Activated CD4-positive, alpha-beta T cell treated with anti-CD3 and anti-CD28 coated beads for 4 hours (primary cell): ENCODE results near the gene GLIS1.

ENCODE experiments used
- DNase-seq, 2 donors: peaks; one replicate each; pipeline ENCODE4 v3.0.0-alpha.2; 2020

GLIS1 gene

GRCh38 chr1:53716150-53716549 lies 22.8 kb downstream of the GLIS1 start:
- no peak for DNase-seq

- no peak for DNase-seq
These were observed 23.5 kb downstream of the GLIS1 start for GRCh38 chr1:53715478-53715877.

DNA sequence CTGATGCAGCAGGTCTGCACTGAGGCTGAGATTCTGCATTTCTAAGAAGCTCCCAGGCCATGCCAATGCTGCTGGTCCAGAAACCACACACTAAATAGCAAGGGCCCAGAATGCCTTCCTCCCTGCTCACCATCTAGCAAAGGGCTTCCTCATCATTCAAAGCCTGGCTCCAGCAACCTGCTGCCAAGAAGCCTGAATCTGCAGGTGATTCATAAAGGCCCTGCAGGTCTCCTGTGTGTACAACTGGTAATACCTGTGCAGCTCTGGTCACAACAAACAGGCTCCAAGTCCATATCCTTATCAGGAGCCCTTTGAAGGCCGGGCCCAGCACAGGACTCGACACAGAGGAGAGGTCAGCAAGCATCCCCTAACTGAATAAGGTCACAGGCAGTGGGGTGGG lies 26.7 kb downstream of the GLIS1 start:
- no peak for DNase-seq

DNA sequence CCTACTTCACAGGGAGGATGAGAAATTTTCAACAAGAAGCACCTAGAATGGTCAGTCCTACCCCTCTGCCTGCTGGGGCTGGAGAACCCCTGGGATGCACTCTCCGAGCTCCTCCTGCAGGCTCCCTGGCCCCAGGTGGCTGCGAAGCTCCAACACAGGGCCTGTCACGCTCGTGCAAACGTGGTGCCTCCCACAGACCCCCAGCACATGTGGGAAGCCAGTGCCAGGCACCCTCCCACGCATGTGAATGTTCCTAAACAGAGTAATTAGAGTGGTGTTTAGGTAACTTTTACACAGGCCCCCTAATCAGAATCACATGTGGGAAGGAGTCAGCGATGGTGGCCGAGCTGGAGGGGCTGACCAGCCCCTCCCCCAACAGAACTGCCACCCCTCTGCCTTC lies 28.4 kb downstream of the GLIS1 start:
- DNase-seq, result no peak

DNA sequence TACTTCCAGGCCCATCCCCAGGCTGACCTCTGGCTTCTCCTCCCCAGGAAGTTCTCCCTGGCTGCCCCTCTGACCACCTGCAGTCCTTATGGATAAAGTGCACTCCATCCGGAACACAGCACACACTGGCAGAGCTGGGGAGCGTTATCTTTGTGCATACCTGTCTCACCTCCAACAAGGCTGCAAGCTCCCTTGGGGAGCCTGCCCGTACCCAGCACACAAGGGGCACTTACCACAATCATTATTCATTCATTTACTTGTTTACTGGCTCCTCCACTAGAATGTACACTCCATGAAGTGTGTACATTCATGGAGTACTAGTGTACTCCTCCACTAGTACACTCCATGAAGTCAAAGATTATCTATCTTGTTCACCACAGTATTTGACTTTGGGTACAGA lies 30.3 kb downstream of the GLIS1 start:
- DNase-seq, result no peak

GRCh38 chr1:53706356-53706755 lies 32.6 kb downstream of the GLIS1 start:
- DNase-seq, result no peak

GRCh38 chr1:53705446-53706096 lies 33.4 kb downstream of the GLIS1 start:
- no peak for DNase-seq

DNA sequence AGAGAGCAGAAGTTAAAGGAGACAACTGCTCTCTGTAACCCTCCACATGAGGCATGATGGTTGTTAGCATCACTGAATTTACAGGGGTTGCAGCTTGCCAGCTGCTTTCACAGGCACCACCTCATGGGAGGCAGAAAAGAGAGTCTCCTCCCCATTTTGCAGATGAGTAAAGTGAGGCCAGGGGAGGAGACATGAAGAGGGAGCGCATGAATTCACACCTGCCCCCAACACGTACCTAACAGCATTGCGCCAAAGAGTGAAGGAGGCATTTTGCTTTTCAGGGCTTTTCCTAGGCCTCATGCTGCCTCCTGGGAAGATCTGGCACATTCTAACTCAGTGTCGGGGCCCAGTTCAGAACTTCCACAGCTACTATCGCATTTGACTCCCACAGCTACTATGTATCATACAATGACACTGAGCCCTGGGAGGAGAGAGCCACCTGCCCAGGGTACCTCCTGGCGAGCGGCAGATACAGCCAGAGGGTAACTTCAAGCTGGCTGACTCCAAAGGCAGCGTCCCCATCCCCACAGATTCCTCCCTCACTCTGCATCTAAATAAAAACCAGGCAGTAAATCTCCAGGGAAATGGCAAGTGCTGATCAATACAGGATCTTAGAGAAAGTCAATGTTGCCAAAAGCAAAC lies 34.0 kb downstream of the GLIS1 start:
- DNase-seq, result no peak

- DNase-seq, result no peak
These were observed 34.7 kb downstream of the GLIS1 start for GRCh38 chr1:53704304-53704703.

GRCh38 chr1:53703174-53703573 lies 35.8 kb downstream of the GLIS1 start:
- no peak for DNase-seq

- DNase-seq, result no peak
These were observed 36.6 kb downstream of the GLIS1 start for GRCh38 chr1:53702341-53702740.

DNA sequence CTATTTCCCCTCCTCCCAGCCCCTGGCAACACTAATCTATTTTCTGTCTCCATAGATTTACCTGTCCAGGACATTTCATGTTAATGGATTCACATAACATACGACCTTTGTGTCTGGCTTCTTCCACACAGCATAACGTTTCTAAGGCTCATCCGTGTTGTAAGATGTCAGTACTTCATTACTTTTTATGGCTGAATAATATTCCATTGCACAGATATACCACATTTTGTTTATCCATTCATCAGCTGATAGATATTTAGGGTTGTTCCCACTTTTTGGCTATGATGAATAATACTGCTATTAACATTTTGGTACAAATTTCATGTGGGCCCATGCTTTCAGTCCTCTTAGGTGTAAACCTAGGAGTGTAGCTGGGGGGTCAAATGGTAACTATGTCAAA lies 38.2 kb downstream of the GLIS1 start:
- DNase-seq, result no peak

- no peak for DNase-seq
These were observed 39.0 kb downstream of the GLIS1 start for GRCh38 chr1:53699981-53700380.

GRCh38 chr1:53698384-53698980 lies 40.5 kb downstream of the GLIS1 start:
- DNase-seq, result no peak

- DNase-seq, result no peak
These were observed 41.1 kb downstream of the GLIS1 start for GRCh38 chr1:53697721-53698383.

DNA sequence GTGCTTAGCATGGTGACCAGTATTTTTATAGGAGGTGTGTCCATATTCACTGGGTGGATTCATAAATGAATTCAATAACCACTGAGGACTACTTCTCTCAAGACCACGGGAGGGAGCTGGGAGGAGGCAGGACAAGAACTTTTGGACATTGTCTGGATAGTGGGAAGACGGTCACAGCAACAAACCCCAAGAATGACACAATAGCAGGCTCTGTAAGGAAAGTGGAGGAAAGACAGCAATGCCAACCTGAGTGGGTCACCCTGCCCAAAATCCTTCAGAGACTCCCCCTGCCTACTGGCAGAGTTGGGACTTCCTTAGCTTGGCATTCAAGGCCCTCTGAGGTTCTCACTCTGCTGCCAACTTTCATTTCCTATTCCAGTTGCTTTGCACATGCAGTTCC lies 42.0 kb downstream of the GLIS1 start:
- no peak for DNase-seq

DNA sequence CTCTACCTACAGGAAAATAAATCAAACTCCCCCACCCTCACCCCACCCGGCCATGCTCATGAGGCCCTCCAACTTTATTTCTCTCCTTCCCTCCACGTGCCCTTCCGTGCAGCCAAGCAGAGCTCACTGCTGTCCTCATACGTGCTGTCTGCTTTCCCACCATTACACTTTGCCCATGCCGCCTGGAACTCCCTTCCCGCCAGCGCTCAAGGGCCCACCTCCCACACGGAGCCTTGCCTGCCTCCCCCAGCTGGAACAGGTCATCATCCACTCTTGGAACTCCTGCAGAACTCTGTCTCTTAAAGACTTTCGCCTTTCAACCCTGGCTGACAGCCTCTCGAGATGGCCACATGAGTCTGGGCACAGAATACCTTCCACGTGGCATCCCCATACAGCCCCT lies 42.4 kb downstream of the GLIS1 start:
- no peak for DNase-seq

DNA sequence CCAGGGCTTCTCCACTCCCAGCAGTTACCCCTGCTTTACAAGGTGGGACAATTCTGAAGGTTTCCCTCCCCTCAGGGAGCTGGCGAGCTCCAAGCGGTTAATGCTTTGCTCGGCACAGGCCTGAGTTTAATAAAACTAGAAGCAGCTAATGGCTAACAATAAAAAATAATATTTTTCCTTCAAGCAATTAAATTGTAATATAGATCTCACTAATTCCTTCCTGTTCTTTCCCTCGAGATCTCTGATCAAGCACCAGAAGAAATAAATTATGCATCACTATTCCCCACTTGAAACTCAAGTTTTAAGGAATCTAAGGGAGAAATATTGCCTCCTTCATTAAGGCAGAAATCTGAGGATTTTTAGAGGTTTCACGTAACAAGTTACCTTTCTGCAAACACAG lies 42.9 kb downstream of the GLIS1 start:
- DNase-seq, result no peak

- no peak for DNase-seq
These were observed 43.8 kb downstream of the GLIS1 start for GRCh38 chr1:53695116-53695515.

GRCh38 chr1:53694718-53695091 lies 44.3 kb downstream of the GLIS1 start:
- no peak for DNase-seq

DNA sequence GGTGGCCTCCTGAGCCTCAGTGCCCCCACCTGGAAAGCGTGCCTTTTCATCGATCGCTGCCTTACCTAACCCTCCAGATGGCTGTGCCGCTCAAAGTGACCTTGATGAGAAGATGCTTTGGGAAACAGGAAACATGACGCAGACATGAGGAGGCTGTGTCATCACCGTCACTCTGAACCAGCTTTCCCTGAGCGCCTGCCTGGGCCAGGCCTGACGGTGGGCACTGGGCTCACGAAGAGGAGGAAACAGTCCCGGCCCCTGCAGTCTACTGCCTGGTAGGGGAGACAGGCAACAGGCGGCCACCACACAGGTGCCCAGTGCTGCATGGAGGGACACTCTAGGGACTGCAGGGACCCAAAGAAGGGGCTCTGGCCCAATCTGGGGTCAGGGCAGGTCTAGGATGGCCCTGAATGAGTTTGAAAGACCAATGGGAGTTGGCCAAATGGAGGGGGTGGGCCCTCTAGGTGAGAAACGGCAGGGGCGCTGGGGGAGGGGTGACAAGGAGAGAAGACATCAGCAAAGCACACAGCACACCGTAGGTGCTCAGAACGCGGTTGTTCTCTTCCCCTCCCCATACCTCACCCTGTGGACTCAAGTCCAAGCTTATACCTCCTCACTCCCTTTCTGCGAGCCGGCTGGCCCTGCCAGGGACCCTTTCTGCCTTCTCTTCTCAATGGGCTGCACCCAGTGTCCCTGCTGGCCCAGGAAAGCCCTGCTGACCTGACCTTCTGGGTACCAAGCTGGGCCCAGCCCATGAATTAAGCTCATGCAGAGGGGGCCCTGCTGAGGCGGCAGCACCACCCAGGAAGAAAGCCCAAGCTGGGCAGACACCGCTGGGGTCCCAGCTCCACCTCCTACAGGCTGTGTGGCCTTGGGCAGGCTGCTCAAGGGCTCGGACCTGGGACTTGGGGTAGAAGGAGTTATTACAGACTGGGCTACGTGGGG lies 44.9 kb downstream of the GLIS1 start:
- no peak for DNase-seq

DNA sequence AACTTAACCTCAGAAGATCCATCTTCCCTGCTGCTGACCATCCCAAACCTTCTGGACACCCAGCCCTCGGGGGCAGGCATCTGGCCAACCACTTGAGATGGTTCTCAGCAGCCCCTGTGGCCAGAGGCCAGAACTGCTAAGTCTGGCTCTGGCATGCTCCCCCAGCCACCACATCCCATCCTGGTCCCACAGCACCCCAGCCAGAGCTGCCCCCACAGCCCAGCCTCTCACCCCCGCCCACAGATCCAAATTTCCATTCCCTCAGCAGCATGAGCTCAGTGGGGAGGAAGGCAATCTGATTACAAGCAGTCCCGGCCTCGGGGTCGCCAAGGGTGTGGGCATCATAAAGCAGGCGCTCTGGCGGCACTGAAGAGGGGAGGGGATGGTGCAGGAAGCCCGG lies 45.6 kb downstream of the GLIS1 start:
- DNase-seq, result no peak

- no peak for DNase-seq
These were observed 47.6 kb downstream of the GLIS1 start for GRCh38 chr1:53691326-53691725.
